DMS153 (cell line): Measurements from ENCODE around the gene SLC25A1.
"Not testable (repeated sequence)": the region's sequence is repeated elsewhere in the genome, so short reads cannot be mapped to it uniquely, and the experiment has no call there.

Experiments
- DNase-seq: peaks from one replicate; lab custom pipeline; 2025; lab: John Stamatoyannopoulos, UW

The SLC25A1 gene

DNA sequence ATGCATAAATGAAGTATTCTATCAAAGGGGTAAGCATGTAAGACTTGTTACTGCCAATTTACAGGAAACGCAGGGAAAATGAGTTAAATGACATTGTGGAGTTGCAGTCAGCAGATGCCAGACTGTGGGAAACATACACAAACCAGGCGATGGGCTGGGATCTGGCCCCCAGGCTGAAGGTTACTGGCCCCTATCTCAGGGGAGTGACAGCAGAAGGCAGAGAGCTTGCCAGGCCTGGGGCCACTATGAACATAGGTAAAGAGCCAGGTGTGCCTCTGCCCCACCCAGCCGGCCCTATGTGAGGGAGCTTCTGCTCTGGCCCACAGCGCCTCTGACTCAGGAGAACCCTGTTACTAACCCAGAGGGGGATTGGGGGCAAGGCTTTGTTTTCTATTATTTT lies 26.1 kb upstream of the SLC25A1 start:
- DNase-seq, result no peak

DNA sequence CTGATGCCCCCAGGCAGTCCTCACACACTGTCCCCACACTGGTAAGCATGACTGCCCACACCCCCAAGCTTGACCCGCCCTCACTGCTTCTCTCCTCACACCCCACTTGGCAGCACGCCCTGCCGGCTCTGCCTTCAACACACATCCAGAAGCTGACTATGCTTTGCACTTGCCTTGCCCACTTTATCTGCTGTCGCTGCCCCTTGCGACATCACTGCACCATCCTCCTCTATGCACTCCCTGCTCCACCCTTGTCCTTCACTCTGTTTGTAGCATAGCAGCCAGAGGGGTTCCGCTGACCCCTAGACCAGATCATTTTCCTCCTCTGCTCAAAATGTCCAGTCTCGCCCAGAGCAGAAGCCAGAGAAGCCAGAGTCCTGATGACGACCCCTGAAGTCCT lies 25.3 kb upstream of the SLC25A1 start:
- DNase-seq, result no peak

DNA sequence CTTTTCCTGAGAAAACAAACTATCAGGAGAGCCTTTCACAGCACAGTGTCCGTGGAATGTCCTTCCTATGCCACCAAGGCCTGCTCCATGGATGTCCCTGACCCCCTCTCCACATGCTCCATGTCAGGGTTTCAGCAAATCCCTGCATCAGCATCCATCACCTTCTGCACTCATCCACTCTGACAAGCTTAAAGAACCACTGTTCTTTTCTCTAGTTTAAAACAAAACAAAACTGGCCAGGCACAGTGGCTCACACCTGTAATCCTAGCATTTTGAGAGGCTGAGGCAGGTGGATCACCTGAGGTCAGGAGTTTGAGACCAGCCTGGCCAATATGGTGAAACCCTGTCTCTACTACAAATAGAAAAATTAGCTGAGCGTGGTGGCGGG lies 24.3 kb upstream of the SLC25A1 start:
- DNase-seq, result not testable (repeated sequence)

DNA sequence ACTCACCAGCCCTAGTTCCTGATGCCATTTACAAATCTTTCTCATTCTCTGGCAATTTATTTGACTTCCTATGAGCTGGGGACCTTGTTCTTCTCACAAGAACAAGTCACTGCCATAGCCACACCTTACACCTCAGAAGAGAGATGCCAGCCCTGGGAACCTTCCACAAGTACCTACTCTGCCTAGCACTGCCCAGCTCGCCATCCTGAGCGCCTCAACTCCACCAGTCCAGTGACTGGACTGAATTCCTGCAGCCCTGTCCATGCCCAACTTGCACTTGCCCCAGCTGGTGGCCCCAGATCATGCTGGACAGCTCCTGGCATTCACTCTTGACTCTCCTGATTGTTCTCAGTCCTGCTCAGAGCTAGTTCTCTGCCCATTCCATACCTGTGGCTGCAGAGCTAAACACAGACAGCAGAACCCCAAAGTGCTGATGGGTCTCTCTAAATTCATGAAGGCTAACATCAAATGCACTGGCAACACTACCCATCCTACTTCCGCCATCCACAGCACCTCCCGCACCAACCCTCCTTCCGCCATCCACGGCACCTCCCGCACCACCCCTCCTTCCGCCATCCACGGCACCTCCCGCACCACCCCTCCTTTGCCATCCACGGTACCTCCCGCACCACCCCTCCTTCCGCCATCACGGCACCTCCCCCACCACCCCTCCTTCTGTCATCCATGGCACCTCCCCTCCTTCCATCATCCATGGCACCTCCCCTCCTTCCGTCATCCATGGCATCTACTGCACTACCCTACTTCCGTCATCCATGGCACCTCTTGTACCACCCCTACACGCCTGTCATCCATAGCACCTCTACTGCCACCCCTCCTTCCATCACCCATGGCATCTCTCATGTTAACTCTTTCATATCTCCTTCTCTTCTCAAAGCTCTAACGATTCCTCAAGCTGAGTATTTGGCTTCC lies 23.6 kb upstream of the SLC25A1 start:
- DNase-seq, result no peak

DNA sequence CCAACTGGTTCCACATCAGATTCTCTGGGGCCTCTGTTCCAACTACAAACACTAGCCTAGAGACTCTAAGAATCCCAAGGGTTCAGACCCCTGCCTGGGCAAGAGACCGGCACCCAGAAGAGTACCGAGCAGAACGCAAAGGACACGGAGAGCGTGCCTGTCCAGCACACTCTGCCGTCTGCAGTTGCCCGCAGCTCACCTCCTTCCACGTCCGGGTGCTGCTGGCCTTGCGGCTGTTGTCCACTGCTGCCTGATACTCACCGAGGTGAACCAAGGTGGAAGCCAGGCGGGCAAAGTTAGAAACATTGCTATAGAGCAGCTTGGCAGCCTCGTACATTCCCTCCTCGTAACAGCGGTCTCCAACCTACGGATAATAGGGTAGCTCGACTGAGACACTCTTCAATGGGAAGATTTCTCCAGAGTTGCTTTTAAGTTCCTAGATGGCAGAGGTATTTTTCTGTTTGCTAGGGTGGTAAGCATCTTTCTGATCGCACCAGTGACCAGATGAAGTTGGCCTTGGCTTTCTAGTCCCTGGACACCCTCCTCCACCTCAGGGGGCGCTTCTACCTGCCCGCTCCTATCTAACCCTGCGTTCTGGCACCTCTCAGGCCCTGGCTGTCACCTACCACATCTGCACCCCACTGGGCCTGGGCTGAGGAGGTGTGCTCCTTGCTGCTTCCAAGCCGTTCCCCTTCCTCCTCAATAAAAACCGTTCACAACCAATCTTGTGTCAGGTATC lies 22.8 kb upstream of the SLC25A1 start:
- no peak for DNase-seq

DNA sequence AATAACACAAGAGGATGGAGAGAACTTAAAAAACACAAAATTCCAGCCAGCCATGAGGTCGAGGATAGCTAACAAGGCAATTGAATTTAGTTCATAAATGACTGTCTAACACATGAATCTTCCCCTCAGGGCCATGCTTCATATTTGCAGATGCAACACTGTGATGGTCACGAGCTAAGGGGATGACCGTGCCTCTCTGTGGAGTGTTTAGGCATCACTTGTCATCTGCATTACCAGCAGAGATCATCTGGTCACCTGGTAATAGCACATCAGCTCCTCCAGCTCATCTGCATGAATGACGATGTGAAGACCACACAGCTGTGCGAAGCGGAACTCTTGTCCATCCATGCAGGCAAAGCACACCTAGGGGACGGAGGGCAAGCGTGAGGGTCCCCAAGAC lies 20.9 kb upstream of the SLC25A1 start:
- no peak for DNase-seq

DNA sequence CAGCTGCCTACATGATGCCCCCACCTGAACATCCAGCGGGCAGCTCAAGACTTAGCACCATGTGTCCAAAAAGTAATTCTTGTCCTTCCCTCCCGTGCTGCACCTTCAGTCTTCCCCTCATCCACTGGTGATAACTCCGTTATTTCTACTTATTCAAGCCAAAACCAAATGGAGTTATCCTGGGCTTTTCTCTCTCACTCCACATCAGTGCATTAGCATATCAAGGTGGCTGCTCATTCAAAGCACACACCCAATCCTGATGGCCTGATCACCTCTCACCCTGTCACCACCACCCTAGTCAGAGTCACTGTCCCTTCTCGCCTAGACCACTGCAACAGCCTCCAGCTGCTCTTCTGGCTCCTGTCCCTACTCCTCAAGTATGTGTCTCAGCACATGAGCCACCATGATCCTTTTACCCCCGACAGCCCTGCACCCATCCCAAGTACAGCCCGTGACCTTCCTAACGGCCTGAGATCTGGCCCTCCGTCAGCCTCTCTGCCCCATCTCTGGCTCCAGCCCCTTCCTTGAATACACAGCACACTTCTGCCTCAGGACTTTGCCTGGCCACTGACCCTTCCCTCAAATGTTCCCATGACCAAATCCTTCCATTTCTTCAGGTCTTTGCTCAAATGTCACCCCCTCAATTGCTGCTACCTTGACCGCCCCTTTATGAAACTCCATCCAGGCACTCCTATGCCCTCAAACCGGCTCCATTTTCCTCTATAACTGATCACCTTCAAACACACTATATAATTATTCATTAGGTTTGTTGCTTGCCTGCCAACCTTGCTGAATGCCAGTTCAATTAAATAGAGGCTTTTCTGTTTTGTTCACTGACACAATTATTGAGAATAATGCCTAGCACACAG lies 19.7 kb upstream of the SLC25A1 start:
- DNase-seq, result no peak

DNA sequence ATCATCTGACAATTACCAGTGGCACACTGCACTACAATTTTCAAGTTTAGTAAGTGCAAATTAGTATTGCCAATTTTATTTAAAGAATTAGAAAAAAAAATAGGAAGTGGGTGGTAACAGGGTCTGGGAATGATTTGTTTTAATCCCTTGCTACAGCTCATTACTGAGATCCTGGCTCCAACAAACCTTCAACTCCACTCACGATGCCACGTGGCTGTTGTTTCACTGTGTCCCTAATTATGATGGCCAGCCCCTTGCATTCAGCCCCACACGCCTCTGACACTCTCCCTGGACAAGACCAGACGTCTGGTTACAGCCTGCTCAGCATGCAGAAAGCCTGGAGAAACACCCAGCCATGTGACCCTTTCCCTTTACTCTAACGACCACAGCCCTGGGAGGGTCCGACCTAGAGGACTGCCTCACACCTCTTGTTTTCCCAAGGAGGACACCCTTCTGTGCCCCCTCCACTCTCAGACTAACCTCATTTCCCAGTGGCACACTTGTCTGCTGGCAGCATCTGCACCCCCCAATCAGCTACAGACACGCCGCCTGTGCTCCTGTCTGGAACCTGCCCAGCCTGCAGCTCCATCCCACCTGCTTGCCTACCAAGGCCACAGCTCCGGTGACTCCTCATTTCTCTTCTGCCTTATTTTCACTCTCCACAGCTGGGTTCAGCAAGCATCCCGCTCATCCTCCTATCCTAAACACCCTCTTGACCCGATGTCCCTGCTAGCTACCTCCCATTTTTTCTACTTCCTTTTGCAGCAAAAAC lies 18.5 kb upstream of the SLC25A1 start:
- DNase-seq, result no peak

DNA sequence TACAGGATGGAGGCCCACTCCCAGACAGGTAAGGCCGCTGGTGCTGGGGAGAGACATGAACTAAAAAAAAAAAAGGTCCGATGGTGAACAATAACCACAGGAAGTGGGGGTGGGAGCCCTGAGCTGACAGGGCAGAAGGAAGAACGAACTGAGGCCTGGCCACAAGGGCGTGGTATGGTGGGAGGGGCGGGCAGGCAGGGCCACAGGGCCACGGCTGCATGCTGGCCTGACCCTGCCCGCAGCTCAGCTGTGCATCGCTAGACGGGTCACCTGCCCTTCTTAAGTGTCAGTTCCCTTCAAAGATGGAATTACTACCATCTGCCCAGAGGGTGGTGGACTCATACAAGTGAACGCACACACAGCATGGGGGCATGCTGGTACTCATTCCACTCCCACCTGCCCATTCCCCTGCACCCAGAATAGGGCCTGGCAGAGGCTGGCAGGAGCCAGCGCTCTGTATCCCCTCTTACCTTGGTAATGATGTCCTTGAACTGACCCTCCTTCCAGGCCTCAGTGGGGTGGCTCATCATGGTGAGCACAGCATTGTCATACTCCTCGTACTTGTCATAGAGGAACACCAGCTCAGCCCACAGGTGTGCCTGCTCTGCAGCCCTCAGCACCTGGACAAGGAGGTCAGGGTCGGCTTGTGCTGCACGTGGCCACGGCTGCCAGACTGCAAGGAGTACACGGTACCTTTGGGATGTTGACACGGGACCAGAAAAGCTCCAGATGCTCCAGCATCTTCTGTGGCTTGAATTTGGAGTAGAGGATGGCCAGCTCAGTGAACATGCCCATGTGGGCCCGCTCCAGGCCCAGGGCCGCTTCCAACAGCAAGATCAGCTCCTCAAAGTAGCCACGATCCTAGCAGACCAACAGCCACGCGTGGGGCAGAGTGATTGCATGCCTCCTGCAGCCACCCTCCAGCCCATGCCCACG lies 17.5 kb upstream of the SLC25A1 start:
- no peak for DNase-seq

DNA sequence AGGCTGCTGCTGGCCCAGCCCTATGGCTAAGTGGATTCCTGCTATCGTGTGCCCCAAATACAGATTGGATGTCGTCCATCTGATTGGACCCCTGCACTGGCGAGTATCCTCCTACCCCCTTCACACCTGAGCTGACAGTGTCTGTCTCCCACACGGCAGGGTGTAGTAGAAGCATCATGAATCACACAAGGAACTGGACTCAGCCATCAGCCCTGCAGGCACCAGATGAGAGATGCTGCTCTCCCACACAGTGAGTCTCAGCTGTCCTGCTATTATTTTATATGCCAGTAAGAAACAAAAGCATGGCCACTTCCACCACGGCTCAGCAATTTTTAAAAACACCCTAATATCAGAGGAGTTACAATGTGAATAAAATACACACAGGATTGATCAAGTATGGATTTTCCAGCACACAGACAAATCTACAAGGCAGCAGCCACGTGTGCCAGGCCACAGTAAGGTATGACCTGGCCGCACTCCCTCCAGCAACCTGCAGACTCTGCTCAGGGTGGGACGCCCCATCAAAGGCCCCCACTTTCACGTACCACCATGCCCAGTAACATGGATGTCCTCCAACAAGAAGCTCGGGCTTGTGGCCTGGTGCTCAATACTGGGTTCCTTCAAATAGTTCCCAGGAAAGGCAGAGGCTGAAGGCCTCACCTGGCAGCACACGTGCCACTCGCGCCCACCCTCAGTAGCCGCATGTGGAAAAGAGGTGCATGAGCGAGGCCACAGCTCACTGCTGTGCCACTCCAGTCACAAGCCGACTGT lies 16.4 kb upstream of the SLC25A1 start:
- DNase-seq, result no peak

DNA sequence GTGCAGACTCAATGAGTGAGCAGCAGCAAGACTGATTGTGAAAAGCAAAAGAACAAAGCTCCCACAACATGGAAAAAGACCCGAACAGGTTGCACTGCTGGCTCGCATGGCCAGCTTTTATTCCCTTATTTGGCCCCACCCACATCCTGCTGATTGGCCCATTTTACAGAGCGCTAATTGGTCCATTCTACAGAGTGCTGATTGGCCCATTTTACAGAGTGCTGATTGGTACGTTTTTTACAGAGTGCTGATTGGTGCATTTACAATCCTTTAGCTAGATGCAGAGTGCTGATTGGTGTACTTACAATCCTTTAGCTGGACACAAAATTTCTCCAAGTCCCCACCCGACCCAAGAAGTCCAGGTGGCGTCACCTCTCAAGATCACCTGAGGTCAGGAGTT lies 15.3 kb upstream of the SLC25A1 start:
- DNase-seq, result no peak

DNA sequence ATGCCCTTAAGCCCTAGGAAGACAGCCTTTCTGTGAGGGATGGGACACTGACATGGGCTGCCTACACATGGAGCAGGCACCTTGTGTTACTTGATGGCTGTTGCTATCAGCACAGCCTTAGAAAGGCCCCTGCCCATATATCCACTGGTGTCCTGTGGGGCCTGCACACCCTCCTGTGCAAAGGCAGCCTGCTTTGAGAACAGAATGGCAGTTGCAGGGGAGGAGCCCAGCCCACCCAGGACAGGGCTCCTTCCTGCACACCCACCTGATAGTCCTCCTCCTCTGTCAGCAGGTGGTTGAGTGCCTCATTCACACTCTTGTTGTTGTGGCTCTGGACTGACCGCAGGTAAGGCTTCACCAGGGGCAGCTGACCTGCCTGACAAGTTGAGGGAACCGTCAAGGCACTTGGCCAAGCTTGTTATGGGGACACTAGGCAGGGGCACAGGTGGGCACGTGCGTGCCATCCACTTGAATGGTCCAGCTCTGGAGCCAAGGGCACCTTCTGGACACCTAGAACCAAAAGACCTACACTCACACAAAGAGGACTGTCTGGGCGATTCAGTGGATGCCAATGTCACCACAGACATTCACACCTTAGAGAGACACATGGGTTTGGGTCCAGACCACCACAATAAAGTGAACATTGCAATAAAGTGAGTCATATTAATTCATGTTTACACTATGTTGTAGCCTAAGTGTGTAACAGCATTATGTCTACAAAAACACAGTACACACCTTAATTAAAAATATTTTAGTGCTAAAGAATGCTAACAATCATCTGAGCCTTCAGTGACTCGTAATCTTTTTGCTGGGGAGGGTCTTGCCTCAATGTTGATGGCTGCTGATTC lies 9.4 kb upstream of the SLC25A1 start:
- DNase-seq, result no peak

DNA sequence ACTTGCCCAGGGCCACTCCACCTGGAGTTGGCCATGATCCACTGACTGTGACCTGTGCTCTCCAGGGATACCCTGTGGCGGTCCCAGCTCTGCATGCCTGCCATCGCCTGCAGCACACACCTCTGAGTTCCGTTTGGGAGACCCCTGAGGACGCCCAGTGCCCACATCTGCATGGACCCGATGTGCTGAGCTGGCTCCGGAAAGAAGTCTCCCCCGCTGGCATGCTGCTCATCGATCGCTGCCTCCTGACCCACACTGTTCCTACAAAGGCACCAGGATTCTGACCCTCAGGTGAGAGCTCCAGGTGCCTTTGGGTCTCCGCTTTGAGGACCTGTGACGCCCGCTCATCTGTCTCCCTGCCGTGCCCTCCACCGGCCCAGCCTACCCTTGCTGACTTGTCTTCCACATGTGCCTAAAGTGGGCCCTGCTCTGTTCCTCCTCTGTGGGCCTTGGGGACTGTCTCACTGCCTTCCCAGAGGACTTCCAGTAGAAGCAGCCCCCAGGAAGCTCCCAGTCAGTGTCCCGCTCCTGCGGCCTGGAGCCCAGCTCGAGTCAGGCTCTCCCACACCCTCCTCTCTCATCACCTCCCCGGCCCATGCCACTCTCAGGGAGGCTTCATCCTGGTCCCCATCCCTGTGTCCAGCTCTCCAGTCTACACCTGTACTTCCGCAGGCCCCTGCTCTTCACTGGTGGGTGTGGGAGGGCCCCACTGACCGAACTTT lies 5.9 kb upstream of the SLC25A1 start:
- DNase-seq, result no peak

DNA sequence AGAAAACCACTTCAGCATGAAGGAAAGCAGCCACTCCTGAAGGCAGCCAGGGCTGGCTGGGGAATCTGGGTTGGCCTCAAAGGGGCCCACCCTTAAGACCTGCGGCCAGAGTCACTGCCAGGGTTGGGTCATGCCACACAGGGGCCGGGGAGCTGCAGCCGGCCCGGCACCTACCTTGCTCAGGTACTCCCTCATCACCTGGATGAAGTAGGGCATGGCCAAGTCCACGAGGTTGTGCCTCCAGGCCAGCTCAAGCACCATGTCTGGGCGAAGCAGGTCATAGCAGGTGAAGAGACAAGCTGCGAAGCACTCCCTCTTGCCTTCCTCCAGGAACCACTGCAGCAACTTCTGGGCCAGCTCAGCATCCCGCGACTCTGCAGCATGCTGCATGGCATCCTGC lies 4.7 kb upstream of the SLC25A1 start:
- no peak for DNase-seq

DNA sequence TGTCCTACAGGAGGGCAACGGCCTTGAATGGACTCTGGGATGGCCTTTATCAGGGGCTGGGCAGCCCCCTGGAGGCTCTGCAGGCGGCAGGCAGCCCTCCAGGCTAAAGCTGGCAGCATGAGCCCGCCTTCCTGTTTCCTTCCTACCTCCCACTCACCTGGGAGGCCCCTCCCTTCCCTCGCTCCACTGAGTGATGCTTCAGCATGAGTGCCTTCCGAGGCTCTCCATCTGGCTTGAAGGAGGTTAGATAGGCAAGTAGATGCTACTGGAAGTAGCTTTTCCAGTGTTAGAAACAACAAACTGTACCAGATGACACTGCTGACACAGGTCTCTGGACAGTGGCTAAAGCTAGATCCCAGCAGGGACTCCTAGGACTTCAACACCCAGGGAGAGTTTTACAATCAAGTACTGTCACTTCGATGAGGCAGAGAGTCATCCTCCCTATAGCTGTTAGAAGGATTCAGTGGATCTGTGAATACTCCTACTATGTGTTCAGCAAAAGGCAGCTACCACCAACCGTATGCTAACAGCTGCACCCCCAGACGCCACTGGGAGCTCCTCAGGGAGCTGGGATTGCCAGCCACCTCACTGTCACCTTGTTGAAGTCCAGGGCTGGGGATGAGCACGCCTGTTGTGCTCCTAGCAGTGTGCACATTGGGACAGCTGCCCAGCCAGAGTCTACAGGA lies 4.1 kb upstream of the SLC25A1 start:
- DNase-seq, result no peak

DNA sequence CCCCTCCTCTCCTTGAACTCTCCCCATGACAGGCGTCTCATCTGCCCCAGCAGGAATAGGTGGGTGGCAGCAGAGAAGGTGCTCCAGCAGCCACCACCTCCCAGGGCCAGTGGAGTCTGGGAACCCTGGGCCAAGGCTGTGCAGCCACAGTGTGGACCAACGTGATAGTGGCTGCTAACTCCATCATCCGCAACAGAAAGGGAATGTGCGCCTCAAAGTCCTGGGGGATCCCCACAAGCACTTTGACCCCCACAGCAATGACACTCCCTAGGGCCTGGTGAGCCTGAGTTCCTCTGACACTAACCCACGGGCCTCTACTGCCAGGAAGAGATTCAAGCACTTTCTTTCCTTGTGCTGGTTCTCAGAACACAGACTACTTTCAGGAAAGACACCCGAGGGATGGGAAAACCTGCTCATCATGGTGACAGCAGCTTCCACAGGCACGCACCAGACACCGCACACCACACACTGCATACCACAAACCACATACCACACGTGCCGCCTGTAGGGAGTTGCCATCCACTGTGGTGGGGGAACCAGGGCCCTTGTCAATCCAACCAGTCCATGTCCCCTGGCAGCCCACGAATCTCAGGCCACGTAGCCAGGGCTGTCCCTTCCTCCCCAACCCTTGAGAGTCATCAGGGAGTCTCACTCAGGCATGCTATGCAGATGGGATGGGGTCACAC lies 3.4 kb upstream of the SLC25A1 start:
- DNase-seq, result no peak
